OCI-LY7 (cell line): Measurements from ENCODE around the gene ZDHHC22. TPM values are rescaled to one million over a fixed set of nuclear protein-coding genes. Genes with fewer than 3 reads are reported as not detected.

ENCODE experiments used
- BruUV-seq: library from RNA; stranded (reverse); fragments of 400-500 nt; replicated peaks from 2 replicates; lab custom pipeline; 2021; lab: Mats Ljungman, UMichigan
- CTCF ChIA-PET: fragments of 300-600 bp; sonication (Branson Sonifier 250); formaldehyde crosslinking; loops from one replicate; lab custom pipeline; 2022; ENCODE audit warnings: antibody characterized with exemption; ENCODE audit not compliant: unreplicated experiment; lab: Charles Lee
- POLR2A ChIA-PET: fragments of 300-600 bp; sonication (Branson Sonifier 250); formaldehyde crosslinking; loops from one replicate; lab custom pipeline; 2022; ENCODE audit warnings: antibody characterized with exemption; lab: Charles Lee
- DNase-seq: peaks from one replicate; pipeline ENCODE4 v3.0.0-alpha.2; 2015; ENCODE audit warnings: low spot score
- H2AFZ ChIP-seq: fragments of 200-600 bp; sonication (generic), shearing (Covaris generic); 2 replicates; pipeline ENCODE4 v1.6.1; 2014; ENCODE audit warnings: mild to moderate bottlenecking, antibody characterized with exemption, low read length, moderate library complexity
- H3K27ac ChIP-seq: fragments of 200-600 bp; sonication (generic); 2 replicates; pipeline ENCODE4 v1.5.1; 2014; ENCODE audit warnings: mixed run types, low read depth, mild to moderate bottlenecking, moderate library complexity, low read length, inconsistent platforms; ENCODE audit not compliant: poor library complexity, severe bottlenecking
- H3K36me3 ChIP-seq: fragments of 200-600 bp; sonication (generic); 2 replicates; pipeline ENCODE4 v1.6.1; 2014; ENCODE audit warnings: mild to moderate bottlenecking, antibody characterized with exemption, low read length, moderate library complexity, mixed read lengths; ENCODE audit not compliant: insufficient read depth
- H3K4me1 ChIP-seq: fragments of 200-600 bp; sonication (generic); 2 replicates; pipeline ENCODE4 v1.5.1; 2014; ENCODE audit warnings: mild to moderate bottlenecking, low read length; ENCODE audit not compliant: insufficient read depth, poor library complexity, severe bottlenecking
- H3K4me2 ChIP-seq: fragments of 200-600 bp; sonication (generic); 2 replicates; pipeline ENCODE4 v1.6.1; 2014; ENCODE audit warnings: mild to moderate bottlenecking, low read length
- H3K4me3 ChIP-seq: fragments of 200-600 bp; sonication (generic); 2 replicates; pipeline ENCODE4 v1.5.1; 2014; ENCODE audit warnings: mild to moderate bottlenecking, low read depth, low read length; ENCODE audit not compliant: poor library complexity, severe bottlenecking
- H3K79me2 ChIP-seq: fragments of 200-600 bp; sonication (generic); 2 replicates; pipeline ENCODE4 v1.6.1; 2016; ENCODE audit warnings: low read depth, mild to moderate bottlenecking, low read length, moderate library complexity, mixed read lengths; ENCODE audit not compliant: insufficient read depth
- H3K9me2 ChIP-seq: fragments of 200-600 bp; sonication (generic); 2 replicates; pipeline ENCODE4 v1.6.1; 2016; ENCODE audit warnings: mild to moderate bottlenecking, low read length, mixed read lengths; ENCODE audit not compliant: insufficient read depth
- H3K9me3 ChIP-seq: fragments of 200-600 bp; sonication (generic); 2 replicates; pipeline ENCODE4 v1.6.1; 2014; ENCODE audit warnings: mild to moderate bottlenecking, mixed run types, low read length, mixed read lengths
- H4K20me1 ChIP-seq: fragments of 200-600 bp; sonication (generic); 2 replicates; pipeline ENCODE4 v1.6.1; 2014; ENCODE audit warnings: mild to moderate bottlenecking, antibody characterized with exemption, low read length, moderate library complexity, mixed read lengths; ENCODE audit not compliant: insufficient read depth
- EZH2phosphoT487 ChIP-seq: fragments of 200-600 bp; sonication (generic); IDR thresholded peaks from 2 replicates; pipeline ENCODE4 v1.6.1; 2018; ENCODE audit warnings: low read depth, borderline replicate concordance, mild to moderate bottlenecking, mixed run types, antibody characterized with exemption, low read length, moderate library complexity, mixed read lengths
- intact Hi-C: fragments of 100-400 bp; cut with micrococcal nuclease; formaldehyde crosslinking; loops from one replicate; pipeline ENCODE4 v1.10.0; 2022; ENCODE audit not compliant: unreplicated experiment
- total RNA-seq, 2 experiments: library from RNA; depleted of rRNA in 1 of 2; stranded (reverse); fragments of >200 nt in 1 of 2; shearing (Covaris generic) in 1 of 2; gene quantifications; 2 replicates each; pipeline ENCODE4 v1.2.3, GENCODE V29; 2014 to 2022
- TF ChIP-seq, protein P1 (sequence below): fragments of 200-600 bp; sonication (generic); conservative IDR thresholded peaks from 2 replicates; pipeline ENCODE4 v1.5.1; 2014; ENCODE audit warnings: mild to moderate bottlenecking, antibody characterized with exemption, low read length, moderate library complexity, mixed read lengths

Gene ZDHHC22
- total RNA-seq, 2 experiments from 2014 or later, result not detected

- no peak for DNase-seq
- H4K20me1 ChIP-seq, result no peaks in the 10 kb centered on the region
- no peak overlapping the region for H3K4me3 ChIP-seq
- no peaks in the 10 kb centered on the region for H3K9me3 ChIP-seq
- H3K36me3 ChIP-seq, result no peaks in the 10 kb centered on the region
- H3K79me2 ChIP-seq, result no peaks in the 10 kb centered on the region
- H3K4me2 ChIP-seq, result no peak overlapping the region
- intact Hi-C loops, result no loop called here
- no TSS peak for BruUV-seq
- TF ChIP-seq, protein P1, sequence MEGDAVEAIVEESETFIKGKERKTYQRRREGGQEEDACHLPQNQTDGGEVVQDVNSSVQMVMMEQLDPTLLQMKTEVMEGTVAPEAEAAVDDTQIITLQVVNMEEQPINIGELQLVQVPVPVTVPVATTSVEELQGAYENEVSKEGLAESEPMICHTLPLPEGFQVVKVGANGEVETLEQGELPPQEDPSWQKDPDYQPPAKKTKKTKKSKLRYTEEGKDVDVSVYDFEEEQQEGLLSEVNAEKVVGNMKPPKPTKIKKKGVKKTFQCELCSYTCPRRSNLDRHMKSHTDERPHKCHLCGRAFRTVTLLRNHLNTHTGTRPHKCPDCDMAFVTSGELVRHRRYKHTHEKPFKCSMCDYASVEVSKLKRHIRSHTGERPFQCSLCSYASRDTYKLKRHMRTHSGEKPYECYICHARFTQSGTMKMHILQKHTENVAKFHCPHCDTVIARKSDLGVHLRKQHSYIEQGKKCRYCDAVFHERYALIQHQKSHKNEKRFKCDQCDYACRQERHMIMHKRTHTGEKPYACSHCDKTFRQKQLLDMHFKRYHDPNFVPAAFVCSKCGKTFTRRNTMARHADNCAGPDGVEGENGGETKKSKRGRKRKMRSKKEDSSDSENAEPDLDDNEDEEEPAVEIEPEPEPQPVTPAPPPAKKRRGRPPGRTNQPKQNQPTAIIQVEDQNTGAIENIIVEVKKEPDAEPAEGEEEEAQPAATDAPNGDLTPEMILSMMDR, result no peak
- TF ChIP-seq EZH2phosphoT487, result no peak
- ChIA-PET CTCF (no interaction called here), POLR2A (interaction anchor here (0.6 to 0.7 kb wide), 2 partner anchors 47 to 1060 kb away, joined by 3 read pairs; no protein-coding TSS in a partner anchor)
- H3K4me1 ChIP-seq, result peaks cover 2% of the 10 kb centered on the region
- H3K27ac ChIP-seq, result no peak overlapping the region
- H2AFZ ChIP-seq, result no peak overlapping the region
- no peaks in the 10 kb centered on the region for H3K9me2 ChIP-seq
These were observed 47.9 kb upstream of the ZDHHC22 start for GRCh38 chr14:77189479-77189878.

DNA sequence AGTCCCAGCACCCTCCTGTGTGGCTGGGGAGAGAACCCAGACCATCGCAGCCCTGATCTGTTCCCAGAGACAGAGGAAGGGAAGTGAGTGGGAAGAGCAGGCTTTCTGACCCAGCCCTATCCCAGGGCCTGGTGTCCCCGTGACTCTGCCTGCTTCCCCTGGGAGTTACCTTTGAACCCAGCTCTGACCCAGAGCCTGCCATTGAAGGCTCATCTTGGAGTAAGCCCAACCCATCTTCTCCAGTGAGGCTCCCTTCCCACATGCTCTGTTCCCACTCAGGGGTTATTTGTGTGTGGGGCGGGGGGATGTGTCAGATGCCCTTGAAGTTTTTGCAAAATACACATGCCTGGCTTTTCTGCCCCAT lies 46.0 kb upstream of the ZDHHC22 start:
- no peak overlapping the region for H3K4me2 ChIP-seq
- no peaks in the 10 kb centered on the region for H3K36me3 ChIP-seq
- no peak overlapping the region for H2AFZ ChIP-seq
- H4K20me1 ChIP-seq, result no peaks in the 10 kb centered on the region
- peaks cover 11% of the 10 kb centered on the region for H3K4me1 ChIP-seq
- CTCF ChIA-PET, result no interaction called here
- no peak for DNase-seq
- TF ChIP-seq, protein P1, result no peak
- TF ChIP-seq EZH2phosphoT487, result no peak
- no peaks in the 10 kb centered on the region for H3K9me2 ChIP-seq
- BruUV-seq, result no TSS peak
- H3K9me3 ChIP-seq, result no peaks in the 10 kb centered on the region
- POLR2A ChIA-PET, result no interaction called here
- no peak overlapping the region for H3K27ac ChIP-seq
- intact Hi-C loops, result no loop called here
- no peaks in the 10 kb centered on the region for H3K79me2 ChIP-seq
- H3K4me3 ChIP-seq, result no peak overlapping the region

DNA sequence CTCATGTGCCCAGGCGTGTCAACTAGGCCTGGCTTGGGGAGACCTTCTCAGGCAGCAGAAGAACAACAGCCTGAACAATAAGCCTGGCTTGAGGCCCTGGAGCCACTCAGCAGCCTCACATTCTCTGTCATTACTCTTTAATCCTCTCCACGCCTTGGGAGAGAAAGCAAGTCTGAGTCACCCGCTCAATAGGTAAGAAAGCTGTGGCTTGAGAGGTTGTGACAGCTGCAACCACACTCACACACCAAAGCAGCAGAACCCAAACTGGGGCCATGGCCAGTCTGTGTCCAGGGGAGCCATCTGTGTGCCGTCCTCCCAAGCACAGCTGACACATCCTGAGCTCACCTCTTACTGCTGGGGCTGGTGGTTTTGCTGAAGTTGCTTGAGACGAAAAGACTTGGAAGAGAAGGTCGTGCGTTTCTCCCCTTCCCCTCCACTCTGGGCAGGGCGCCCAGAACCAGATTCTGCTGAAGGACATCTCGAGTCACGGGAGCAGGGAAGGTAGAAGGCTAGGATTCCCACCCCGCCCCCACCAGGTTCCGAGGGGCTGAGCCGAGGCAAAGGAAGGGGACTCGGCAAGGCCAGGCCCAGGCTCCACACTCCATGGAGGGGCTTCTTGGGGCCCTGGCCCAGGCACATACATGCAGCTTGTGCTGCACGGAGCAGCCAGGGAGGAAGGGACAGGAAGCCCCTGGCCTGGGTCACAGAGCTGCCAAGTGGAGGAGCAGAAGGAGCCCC lies 45.5 kb upstream of the ZDHHC22 start:
- DNase-seq, result no peak
- POLR2A ChIA-PET, result no interaction called here
- Histone ChIP-seq H3K4me3 (no peak overlapping the region), H3K4me2 (no peak overlapping the region), H3K79me2 (no peaks in the 10 kb centered on the region), H3K36me3 (no peaks in the 10 kb centered on the region), H3K9me3 (no peaks in the 10 kb centered on the region), H2AFZ (no peak overlapping the region), H3K4me1 (peaks cover 17% of the 10 kb centered on the region), H3K27ac (no peak overlapping the region), H4K20me1 (no peaks in the 10 kb centered on the region), H3K9me2 (no peaks in the 10 kb centered on the region)
- no TSS peak for BruUV-seq
- TF ChIP-seq, protein P1, result no peak
- TF ChIP-seq EZH2phosphoT487, result no peak
- CTCF ChIA-PET, result no interaction called here
- intact Hi-C loops, result no loop called here
